Activated T-cell treated with anti-CD3 and anti-CD28 coated beads, Interleukin-2, amount 50 U/mL, for 48 hours (primary cell): ENCODE results near the gene APEH.
A peak's percentile ranks its signal among the peaks of the same experiment; 100 is the strongest.
"Not testable (repeated sequence)": the region's sequence is repeated elsewhere in the genome, so short reads cannot be mapped to it uniquely, and the experiment has no call there.

Experiments
- DNase-seq, 2 experiments: peaks; one replicate each; pipeline ENCODE4 v3.0.0-alpha.2; 2020

The APEH gene

DNA sequence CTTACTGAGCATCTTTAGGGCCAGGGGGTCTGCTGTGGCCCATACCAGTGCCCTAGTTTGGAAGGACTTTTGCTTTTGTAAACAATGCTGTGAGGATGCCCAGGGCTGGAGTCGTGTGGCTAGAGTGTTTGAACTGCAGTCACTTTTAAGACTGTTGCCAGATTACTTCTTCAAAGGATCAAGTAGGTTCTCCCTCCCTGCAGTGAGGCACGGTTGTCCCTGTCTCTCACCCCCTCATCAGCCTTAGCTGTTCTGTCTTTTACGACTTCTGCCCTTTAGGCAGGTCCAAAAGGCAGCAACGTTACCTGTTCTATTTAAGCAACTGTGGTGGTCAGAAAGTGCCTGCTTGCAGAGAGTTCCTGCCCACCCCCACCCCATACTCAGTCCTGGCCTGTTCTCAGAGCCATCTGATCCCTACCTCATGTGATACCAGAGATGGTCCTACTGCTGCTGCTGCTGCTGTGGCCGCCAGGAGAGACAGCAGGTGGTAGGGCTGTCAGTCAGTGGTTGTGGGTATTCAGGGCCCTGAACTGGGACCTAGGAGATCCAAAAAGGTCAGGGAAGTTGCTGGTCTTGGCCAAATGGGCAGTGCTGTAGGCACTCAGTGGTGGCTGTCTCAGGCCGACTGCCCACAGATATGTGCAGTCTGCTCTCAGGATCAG lies 20.4 kb downstream of the APEH start:
- not testable (repeated sequence) for DNase-seq

DNA sequence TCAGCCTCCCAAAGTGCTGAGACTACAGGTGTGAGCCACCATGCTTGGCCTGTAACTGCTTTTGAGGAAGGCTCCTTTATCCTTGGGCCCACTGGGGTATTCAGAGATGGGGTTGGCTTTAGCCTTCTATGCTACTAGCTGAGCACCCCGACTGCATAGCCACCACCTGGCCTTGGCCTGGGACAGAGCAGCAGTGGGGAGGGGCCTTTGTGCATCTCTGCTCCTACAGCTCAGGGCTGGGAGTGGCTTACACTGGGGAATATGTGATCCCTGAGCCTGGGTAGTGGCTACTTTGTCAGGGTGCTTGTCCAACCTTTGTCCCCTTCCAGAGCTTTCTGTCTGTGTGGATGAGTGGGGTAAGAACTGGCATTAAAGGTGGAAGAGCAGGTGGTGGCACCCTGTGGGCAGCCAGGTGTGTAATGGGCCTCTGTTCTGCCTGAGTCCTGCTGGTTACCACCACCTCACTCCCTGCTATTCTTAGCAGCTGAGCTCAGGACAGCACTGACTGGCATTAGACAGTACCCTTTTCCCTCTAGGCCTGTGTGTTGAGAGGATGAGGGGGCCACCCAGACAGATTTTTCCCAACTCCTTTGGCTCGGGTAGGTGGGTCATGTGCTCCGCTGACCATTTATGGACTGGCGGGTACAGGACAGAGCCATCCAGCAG lies 21.3 kb downstream of the APEH start:
- not testable (repeated sequence) for DNase-seq

DNA sequence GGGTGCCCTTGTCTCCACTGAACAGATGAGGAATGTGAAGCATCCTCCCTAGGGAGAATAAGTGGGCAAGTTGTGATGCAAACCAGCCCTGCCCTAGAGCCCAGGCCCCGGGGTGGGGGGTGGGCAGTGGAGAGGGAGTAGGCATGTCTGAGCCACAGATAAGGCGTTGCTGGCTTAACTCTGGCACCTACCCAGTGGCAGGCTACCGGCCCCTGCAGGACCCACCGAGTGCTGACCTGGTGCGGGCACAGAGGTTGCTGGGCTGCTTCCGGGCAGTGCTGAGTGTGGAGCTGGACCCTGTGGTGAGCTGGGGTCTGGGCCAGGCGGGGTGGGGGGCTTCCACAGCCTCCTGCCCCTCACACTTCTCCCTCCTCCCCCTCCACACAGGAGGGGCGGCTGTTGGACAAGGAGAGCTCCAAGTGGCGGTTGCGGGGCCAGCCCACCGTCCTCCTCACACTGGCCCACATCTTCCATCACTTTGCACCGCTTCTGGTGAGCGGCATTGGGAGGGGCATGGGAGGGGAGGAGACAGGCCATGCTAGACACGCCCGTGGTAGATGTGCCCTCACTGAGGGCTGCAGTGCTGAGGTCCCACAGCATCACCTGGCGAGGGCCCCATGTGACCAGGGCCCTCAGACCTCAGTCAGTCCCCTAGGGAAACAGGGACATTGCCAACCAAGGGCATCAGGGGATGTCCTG lies 25.3 kb downstream of the APEH start:
- DNase-seq, result no peak

DNA sequence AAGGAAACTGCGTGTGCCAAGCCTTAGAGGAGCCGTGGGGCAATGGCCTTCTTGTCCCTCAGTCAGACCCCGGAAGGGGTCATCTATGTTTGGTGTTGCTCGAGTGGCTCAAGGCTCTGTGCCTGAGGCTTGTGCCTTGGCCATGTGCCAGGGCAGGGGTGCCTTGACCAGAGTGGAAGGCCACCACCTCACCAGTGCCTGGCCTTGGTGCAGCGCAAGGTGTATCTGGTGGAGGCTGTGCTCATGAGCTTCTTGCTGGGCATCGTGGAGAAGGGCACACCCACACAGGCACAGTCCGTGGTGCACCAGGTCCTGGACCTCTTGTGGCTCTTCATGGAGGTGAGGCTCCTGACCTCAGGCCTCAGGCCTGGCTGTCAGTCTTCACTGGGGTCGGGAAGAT lies 25.9 kb downstream of the APEH start:
- no peak for DNase-seq

DNA sequence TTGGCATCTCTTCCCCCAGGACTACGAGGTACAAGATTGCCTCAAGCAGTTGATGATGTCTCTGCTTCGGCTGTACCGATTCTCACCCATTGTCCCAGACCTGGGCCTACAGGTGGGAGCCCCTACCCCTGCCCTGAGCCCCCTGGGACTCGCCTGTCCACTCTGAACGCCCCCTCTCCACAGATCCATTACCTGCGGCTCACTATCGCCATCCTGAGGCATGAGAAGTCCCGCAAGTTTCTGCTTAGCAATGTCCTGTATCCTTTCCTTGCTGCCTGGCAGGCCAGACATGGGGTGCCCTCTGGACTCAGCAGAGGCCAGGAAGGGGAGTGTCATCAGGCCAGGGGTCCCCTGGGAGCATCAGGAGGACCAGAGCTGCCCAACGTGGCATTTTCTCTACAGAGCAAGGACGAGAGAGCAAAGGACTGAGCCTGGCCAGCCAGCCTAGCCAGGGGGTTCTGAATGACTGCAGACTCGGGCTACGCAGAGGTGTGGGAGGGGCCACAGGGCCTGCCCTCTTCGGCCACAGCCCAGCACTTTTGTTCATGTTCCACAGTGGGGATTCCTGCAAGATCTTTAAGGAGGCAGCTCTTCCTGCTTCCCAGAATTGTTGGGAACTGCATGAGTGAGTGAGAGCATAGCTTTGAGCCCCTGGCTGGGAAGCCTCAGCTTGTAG lies 26.4 kb downstream of the APEH start:
- no peak for DNase-seq

DNA sequence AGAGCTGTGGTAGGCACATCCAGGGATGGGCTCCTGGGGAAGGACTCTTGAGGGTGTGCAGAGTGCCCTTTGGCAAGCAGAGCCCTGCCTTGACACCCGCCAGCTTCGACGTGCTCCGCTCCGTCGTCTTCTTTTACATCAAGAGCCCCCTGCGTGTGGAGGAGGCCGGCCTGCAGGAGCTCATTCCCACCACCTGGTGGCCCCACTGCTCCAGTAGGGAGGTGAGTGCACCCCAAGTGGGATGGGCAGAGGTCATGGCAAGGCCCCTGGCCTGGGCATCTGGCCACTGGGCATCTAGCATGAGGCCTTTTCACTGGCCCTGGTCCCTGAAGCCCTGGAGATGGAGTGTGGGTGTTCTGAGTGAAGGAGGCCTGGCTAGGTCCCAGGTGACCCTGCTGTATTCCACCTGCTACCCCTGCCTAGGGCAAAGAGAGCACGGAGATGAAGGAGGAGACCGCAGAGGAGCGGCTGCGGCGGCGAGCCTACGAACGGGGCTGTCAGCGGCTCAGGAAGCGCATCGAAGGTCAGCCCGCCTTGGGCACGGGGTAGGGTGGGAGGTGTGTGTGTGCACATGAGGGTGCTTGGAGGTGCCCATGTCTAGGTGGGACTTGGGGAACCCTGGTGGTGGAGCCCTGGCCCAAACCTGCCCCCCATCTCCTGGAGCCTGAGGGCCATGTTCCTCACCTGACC lies 27.4 kb downstream of the APEH start:
- DNase-seq, result peak in 1 of 2 experiments; percentile 40

DNA sequence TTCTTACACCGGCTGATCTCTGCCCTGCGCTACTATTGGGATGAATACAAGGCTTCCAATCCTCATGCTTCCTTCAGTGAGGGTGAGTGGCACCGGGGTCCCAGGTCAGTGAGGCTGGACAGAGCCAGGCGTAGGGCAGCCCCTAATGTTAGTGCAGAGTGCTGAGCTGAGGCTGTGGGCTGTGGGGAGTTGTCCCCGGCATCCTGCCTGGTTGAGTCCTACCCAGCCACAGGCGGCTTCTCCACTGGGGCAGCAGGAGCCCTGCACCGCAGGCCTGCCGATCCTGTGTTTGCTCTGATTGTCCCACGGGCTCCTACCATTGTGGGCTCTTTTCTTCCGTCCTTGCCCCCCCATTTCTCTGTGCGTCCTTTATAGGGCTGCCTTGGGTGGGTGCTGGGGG lies 28.5 kb downstream of the APEH start:
- DNase-seq, result no peak

DNA sequence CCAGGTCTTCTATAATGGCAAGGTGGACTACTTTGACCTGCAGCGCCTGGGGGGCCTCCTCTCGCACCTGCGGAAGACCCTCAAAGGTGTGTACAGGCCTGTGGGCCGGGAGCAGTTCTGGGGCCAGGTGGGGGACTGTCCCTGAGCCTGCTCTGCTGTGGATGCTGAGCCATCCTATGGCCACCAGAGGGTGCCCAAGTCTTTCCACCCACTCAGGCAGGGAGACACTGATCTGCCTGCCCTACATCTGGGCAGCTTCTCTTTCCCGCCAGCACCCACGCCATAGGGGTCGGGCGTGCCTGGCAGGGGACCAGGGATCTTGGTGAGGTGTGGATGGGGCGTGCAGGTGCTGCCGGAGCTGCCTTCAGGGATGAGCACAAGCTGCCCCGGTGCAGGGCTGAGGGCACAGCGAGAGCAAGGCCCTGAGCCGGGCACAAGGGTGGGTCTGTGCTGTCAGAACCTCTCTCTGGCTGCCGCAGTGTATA lies 29.3 kb downstream of the APEH start:
- DNase-seq, result peak; percentile 73 to 80

DNA sequence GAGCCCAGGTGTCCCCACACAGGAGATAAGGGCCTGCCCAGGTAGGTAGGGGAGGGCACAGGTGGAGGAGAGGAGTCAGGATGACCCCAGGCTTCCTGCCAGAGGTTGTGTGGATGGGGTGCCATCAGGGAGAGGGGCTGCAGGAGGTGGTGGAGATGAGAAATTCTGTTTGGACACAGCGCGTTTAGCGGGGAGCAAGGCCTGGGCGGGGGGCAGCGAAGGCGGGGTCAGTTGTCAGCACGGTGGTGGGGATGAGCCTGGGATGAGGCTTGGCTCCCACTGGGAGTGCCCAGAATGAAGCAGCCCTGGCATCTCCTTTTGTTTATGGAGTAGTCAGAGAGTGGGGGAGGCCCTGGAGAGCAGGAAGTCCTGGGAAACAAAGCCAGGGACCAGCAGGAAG lies 29.8 kb downstream of the APEH start:
- DNase-seq, result no peak

DNA sequence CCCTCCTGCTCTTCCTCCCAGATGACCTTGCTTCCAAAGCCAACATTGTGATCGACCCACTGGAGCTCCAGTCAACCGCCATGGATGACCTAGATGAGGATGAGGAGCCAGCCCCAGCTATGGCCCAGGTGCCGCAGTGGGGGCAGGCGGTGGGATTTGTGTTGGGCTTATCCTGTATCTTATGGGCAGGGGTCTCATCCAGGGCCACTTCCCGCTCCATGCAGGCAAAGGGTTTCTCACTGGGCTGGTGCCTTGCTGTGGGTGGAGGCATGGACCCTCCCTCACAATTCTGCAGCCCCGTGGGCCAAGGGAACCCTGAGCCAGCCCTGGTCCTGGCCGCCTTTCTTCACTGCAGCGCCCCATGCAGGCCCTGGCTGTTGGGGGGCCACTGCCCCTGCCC lies 30.5 kb downstream of the APEH start:
- DNase-seq, result no peak

DNA sequence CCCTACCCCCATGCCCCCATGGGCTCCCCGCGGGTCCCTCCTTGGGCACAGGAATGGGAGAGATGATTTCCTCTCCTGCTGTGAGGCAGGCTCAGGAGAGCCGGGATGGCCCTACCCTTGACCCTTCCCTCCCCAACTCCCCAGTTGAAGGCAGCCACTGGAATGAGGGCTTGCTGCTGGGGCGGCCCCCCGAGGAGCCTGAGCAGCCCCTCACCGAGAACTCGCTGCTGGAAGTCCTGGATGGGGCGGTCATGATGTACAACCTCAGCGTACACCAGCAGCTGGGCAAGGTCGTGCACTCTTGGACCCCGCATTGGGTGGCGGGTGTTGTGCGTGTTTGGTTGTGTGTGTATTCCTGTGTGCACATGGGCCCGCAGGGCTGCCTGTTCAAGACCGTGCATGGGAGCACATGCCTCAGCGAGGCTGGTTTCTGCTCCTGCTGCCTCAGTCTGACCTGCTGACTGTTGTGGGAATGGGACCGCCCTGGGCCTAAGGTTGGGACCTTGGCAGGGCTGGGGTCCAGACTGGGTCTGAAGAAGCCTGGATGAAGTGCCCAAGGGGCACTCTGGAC lies 31.3 kb downstream of the APEH start:
- no peak for DNase-seq

DNA sequence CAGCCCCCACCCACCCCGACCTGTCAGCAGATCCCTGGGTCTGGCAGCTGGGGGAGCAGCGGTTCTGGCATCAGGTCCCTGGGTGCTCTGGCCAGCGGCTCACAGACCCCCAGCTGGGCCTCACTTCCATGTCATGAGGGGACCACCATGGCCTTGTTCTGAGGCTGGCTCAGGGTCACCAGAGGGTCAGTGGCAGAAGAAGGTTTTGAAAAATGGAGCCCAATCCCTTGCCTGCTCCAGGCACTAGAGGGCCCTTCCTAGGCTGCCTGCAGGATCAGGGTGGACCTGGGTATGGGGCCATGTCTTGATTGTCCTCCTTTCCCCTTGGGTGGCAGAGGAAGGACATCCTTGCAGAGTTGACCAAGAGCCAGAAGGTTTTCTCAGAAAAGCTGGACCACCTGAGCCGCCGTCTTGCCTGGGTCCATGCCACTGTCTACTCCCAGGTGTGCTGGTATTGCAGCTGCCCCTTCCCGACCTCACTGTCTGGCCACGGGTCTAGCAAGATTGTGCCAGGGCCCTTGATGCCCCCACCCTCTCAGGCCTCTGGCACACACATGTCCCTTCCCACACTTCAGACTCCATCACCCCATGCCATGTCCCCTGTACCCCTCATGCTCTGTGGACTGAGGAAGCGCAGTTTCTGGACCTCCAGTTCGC lies 32.4 kb downstream of the APEH start:
- no peak for DNase-seq

DNA sequence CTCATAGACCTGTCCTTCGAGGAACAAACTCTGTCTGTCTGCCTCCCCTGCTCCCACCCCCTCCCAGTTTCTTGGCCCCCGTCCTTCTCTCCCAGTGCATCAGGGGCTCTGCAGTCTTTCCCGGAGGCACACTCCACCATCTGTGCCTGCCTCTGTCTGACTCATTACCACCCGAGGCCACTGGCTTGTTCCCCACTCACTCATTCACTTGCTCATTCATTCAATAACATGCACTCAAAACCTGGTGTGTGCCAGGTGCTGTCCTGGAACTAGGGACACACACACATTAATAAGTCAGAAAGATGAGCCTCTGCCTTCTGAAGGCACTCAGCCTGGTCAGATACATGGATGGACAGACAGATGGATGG lies 32.9 kb downstream of the APEH start:
- no peak for DNase-seq

DNA sequence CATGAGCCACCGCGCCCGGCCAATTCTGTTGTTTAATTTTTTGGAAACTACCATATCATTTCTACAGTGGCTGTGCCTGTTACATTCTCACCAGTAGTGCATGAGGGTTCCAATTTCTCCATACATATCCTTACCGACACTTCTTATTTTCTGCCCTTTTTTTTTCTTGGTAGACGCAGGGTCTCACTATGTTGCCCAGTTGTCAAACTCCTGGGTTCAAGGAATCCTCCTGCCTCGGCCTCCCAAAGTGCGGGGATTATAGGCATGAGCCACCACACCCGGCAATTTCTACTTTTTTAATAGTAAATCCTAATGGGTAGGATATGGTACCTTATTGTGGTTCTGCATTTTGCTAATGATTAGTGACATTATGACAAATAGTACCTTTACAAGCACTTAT lies 35.7 kb downstream of the APEH start:
- DNase-seq, result no peak

DNA sequence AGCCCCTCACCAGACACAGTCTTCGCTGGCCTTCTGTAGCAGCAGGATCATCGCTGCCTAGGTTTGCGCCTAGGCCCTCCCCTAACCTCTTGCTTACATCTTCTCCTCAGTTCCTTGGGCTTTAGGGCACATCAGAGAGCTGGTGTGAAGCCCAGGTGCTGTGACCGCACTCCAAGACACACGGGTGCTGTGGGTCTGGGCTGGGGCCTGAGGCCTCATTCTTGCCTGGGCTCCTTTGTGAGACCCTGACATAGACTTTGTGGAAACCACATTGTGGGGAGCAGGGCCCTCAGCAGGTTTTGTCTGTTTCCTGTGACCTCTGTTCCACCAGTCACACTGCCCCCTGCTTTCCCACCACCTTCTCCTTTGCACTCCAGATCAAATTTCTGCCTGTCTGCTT lies 37.3 kb downstream of the APEH start:
- no peak for DNase-seq

DNA sequence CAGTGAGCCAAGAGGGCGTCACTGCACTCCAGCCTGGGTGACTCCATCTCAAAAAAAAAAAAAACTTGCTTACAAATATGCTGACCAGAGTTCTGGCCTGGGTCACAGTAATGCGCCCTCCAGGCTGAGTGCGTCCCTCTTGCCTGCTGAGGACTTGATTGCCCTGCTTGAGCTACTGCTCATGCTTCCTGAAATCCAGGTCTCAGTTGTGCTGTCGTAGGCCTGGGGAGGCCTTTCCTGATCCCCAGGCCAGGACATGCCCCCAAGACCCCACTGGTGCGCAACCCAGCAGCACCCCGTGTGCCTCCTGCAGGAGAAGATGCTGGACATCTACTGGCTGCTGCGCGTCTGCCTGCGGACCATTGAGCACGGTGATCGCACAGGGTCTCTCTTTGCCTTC lies 38.0 kb downstream of the APEH start:
- DNase-seq, result no peak

DNA sequence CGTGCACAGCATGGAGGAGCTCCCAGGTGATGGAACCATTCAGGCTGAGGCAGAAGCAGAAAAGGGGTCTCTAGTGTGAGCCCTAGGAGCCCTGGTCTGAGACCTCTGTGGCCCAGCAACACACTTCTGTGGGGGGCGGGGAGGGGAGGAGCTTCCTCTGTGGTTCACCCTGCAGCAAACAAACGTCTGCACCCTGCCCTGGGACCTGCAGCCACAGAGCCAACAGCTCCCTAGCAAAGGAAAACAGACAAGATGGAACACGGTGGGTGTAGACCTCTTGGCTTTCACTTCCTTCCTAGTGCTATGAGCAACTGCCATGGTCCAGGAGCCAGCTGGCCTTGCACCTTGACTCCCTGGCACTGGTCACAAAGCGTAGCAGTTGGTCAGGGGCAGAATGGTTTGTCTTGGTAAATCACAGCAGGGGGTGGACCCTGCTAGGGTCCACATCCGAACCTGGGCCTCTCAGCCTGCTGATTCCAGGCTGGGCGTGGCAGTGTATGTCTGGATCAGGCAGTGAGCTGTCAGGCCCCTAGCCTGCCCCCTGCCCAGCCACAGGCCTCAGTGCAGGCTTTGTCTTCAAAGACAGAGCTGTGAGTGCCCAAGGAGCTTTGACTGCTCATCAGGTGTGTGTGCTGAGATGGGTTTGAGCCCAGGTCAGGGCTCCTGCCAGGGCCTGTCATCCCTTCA lies 38.6 kb downstream of the APEH start:
- no peak for DNase-seq

DNA sequence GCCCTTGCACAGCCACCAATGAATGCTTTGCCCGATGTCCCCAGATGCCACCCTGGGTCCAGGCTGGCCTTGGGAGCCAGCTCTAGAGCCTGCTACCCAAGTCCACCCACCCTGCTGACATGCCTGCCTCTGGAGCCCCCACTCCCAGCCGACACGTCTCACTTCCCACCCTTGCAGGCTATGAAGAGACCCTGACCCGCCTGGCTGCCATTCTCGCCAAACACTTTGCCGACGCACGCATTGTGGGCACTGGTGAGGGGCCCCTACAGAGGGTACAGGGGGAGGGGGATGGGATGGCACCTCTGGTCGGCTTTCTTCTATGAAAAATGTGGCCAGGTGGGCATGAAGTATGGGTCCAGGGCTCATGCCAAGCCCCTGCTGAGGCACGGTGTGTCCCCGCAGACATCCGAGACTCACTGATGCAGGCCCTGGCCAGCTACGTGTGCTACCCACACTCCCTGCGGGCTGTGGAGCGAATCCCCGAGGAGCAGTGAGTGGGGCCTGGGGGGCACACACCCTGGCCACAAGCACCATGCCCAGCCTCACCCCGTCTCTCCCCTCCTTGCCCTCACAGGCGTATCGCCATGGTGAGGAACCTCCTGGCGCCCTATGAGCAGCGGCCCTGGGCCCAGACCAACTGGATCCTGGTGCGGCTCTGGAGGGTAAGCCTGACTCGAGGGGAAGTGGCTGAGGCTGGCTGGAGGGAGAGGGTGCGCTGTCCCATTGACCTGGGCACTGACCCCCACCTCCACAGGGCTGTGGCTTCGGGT lies 39.4 kb downstream of the APEH start:
- DNase-seq, result no peak

DNA sequence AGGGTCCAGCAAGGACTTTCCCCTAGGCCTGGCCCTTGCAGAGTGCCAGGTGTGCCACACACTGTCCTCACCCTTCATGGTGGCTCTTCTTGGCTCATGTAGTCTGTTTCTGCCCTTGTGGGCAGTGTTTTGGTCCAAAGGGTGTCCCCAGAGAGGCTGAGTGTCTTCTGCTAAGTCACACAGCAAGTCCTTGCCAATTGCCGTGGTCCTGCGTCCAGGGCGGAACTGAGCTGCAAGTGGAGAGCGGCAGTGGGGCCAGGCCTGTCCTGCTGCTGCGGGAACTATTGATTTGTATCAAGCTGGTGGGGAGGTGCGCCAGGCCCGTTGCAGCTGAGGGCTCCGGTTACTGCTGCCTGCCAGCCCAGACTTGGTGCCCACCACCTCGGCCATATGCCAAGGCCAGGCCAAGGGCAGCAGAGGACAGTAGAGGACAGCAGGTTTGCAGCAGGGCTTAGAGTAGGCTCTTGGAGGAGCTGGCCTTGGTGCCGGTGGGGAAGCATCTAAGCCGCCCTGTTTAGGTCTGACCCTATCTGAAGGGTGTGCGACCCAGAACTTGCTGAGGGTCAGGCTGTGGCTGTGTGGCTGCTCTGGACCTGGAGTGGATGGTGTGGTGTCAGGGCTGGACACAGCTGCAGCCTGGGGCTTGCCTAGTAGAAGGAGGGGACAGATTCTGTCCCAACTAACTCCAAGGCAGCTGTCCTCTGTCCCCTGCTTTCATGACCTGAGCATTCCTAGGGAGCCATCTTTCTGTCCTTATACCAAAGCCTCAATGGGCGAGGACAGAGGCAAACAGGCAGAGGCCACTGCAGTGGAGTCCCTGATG lies 40.8 kb downstream of the APEH start:
- DNase-seq, result no peak

DNA sequence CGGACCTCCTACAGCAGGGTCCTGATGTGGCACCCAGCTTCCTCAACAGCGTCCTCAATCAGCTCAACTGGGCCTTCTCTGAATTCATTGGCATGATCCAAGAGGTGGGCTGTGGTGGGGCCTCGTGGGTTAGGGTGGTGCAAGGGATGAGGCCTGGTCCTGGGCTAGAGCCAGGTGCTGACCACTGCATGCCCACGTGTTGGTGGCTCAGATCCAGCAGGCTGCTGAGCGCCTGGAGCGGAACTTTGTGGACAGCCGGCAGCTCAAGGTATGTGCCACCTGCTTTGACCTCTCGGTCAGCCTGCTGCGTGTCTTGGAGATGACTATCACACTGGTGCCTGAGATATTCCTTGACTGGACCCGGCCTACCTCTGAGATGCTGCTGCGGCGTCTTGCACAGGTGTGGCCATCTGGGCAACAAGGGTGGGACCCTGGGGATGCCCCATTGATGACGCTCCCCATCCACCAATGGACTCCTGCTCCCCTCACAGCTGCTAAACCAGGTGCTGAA lies 41.5 kb downstream of the APEH start:
- no peak for DNase-seq
